ENCODE data around the gene NR1I3.

DNA sequence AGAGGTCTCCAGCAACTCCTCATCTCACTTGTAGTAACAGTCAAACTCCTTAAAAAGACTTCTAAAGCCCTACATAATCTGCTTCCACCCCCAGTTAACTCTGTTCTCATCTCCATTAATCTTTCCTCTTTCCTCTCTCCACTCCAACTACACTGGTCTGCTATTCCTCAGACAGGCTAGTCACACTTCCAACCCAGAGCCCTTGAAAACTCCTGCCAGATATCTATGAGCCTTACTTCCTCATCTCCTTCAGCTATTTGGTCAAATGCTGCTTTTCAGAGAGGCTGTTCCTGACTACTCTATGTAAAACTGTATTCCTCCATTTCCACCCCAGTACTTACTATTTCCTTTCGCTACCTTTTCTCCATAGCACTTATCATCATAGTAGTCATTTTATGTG lies 45.0 kb upstream of the NR1I3 start:
- TF ChIP-seq CTCF (IDR thresholded peaks at IDR 0.05) (no peak), POLR2A (IDR thresholded peaks at IDR 0.05) (no peak)
